NOMO-1 treated with dmso at 0.1 percent for 144 hours (cell line): Measurements from ENCODE around the gene MAP3K3.
A peak's percentile ranks its signal among the peaks of the same experiment; 100 is the strongest.

ENCODE experiments used
- DNase-seq: peaks from one replicate; lab custom pipeline; 2025; ENCODE audit not compliant: unreplicated experiment; lab: John Stamatoyannopoulos, UW

The MAP3K3 gene

DNA sequence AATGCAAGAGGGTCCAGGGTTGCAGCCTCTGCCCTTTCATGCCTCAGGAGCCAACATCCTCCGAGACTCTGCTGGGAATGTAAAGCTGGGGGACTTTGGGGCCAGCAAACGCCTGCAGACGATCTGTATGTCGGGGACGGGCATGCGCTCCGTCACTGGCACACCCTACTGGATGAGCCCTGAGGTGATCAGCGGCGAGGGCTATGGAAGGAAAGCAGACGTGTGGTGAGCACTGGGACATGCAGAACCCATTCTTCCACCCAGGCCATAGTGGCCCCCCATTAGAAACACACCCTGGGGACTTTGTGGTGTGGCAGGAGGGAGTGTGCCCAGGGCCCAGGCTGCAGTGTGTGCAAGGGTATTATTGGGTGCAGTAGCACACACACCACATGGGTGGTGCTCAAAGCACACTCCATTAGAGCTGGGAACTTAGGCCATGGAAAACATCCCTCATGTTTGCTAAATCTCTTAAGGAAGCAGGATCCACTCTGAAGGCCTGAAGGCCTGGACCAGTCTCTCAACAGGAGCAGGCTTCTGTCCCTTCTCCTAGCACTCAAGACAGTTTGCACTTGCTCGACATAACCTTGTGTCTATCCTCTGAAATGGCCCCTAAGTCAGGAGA lies 70.1 kb downstream of the MAP3K3 start:
- no peak for DNase-seq

DNA sequence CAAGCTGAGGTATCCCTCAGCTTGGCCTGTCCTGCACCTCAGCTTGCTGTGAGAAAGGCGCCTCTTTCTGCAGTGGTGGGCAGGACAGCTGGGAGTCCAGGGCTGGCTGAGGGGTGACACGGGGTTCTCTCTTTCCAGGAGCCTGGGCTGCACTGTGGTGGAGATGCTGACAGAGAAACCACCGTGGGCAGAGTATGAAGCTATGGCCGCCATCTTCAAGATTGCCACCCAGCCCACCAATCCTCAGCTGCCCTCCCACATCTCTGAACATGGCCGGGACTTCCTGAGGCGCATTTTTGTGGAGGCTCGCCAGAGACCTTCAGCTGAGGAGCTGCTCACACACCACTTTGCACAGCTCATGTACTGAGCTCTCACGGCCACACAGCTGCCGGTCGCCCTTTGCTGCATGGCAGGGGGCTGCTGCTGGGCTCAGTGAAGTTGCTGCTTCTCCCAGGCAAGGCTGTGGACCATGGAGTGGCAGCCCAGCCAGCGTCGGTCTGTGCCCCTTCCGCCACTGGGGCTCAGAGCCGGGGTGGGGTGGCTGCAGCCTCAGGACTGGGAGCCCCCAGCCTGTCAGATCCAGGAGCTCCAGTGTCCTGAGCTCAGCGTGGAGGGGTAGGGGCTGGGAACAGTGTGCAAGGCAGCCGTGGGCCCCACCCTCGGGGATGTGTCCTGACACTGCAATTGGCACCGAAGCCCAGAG lies 71.3 kb downstream of the MAP3K3 start:
- no peak for DNase-seq

DNA sequence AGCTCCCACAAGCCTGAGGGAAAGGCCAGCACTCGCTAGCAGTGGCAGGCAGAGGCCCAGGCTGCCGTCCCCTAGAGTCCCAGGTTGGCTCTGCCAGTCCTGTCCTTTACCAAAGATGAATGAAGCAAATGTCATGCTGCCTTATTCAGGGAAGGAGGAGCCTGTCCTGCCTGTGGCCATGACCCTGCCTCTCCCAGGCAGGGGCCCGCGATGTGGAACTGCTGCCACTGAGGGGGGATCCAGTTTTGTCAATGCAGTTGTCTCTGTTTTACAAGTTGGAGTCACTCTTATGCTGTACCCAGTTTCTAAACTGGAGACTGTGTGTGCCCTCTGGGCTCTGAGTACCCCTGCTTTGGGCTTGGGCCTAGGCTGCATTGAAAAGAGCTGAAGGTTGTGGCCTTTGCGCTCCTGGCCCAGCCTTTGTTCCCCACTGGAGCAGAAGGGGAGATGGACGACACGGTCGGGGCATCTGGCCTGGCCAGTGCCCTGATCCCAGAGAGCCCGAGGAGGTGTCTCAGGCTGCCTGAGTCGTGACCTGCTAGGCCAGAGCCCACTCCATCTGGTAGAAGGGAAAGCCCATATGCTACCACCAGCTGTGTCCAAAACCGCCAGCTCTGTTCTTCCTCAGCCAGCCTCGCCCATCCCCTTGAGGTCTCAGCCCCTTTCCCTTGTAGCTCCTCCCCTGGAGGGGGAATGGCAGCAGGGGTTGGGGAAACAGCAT lies 72.2 kb downstream of the MAP3K3 start:
- DNase-seq = no peak

DNA sequence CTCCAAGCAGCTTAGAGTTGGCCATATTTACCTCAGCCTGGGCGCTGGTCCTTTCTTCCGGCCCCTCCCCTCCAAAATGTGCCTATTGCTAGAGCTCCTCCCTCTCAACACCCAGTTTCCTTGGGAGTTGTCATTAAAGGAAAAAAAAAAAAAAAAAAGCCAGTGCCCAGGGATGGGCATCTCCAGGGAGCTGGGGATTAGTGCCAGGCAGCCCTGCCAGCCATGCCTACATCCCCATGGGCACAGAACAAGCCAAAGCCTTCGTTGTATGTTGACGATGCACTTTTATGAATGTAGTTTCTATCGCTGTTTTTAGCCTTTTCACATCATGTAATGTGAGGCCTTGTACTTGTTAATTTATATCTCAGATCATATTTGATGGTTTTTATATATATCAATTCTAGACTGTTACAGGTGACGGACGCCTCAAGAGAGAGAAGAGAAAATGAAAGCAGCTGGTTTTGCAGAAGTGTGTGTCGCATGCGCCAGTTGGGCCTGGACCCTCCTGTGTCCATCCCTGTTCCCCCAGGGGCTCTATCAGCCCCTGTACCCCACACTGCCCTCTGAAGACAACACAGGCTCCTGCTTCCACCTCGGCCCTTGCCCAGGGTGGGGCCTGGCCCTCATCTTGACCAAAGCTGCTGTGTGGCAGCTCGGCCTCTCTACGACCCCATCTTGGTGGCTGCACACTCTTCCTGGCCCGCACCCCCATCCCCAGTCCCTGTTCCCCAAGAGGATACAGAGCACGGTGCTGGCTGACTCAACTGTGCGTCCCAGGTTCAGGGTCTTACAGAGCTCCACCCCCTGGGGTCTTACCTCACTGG lies 72.9 kb downstream of the MAP3K3 start:
- DNase-seq = no peak

DNA sequence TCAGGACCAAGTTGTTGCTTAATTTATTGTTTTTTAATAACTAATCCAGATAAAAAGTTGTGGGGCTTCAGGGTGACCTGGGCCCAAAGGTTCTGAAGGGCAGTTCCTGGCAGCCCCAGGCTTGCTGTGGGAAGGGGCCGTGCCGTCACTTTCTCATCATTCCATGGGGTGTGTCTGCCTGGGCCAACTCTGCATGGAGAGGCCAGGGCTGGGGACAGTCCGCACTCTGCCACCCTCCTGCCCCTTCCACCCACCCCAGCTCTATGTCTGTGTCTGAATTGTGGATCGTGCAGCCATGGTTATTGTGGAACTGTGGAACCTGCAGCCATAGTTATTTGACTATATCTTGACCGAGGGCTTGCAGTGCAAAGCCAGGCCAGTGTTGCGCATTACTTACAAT lies 73.7 kb downstream of the MAP3K3 start:
- DNase-seq = no peak

DNA sequence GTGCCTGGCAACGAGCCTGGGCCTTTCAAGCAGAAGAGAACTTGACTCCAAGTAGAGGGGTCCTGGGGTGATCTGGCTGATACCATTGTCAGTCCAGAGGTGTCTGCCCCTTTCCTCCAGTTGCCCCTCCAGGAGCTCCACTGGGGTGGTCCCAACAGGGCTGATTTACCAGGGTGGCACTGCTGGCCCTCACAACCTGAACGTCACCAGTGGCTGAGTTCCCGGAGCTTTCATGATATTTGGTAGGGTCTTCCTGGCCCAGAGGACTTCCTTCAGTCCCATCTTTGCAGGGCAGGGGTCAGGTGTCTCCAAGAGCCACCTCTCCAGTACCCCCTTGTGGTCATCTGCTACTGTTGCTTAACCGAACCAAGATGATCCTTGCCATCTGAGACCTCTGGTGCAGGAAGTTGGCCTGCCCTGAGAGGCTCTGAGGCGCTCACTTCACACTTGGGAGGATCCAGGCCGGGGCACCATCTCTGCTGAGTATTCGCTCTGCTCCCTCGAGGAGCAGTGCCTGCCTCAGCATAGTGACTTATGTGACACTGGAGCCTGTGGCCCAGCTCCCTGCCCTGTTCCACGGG lies 74.3 kb downstream of the MAP3K3 start:
- peak; percentile 31 for DNase-seq

DNA sequence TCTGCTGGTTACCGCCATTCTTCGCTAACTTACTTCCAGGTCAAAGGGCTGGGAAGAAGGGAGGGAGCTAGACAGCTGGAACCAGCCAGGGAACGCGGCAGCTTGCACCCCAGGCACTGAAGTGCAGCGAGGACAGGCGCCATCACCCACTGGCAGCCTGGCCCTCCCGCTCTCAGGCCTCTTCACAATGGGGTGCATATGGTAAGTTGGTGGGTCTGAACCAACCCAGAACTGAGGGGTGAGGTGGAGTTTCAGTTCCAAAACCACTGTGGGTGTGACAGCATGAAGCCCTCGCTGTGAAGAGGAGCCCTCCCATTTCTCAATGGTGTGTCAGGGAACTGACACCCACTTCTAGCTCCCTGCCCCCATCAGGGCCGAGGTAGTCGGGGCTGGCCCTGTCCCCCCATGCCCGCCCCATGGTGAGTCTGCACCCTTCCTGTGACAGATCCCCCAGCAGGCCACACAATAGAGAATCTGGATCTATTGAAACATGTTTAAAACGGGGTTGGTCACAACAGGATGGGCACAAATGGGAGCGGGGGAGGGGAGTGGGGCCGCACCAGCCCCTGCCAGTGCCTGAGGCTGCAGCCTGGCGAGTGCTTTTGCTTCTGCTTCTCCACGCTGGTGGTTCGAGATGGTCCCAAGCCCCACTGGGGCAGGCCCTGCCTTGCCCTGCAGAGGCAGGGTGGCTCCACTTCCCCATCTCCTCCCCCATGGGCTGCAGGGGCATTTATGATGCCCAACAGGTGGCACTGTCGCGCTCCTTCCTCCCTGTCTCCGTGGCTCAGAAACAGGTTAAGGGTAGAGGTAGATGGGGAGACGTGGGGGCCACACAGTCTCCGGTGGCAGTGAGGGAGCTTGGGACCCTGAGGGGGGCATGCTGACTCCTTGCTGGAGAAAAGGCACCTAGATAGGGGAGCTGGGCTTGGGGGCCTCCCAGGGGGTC lies 75.4 kb downstream of the MAP3K3 start:
- peak; percentile 85 for DNase-seq

DNA sequence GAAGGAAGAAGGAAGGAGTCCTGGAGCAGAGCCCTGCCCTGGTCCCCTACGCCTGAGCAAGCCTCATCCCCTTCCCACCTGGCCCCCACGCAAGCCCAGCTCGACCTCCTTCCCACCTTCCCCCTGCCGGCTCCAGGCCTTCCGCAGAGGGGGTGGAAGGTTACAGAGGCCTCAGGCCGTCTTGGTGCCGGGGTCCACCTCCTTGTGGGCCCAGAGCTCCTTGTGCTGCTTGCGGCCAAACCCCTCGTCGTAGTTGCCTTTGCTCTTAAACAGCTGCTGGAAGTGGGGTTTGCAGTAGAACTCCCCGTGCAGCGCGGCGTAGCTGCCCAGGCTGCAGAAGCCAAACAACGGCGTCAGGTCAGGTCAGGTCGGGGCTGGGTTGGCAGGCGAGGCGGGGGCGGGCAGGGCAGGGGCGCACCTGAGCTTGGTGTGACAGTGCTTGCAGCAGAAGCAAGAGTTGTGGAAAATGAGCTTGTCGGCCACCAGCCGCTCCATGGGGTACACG lies 76.2 kb downstream of the MAP3K3 start:
- DNase-seq = no peak

DNA sequence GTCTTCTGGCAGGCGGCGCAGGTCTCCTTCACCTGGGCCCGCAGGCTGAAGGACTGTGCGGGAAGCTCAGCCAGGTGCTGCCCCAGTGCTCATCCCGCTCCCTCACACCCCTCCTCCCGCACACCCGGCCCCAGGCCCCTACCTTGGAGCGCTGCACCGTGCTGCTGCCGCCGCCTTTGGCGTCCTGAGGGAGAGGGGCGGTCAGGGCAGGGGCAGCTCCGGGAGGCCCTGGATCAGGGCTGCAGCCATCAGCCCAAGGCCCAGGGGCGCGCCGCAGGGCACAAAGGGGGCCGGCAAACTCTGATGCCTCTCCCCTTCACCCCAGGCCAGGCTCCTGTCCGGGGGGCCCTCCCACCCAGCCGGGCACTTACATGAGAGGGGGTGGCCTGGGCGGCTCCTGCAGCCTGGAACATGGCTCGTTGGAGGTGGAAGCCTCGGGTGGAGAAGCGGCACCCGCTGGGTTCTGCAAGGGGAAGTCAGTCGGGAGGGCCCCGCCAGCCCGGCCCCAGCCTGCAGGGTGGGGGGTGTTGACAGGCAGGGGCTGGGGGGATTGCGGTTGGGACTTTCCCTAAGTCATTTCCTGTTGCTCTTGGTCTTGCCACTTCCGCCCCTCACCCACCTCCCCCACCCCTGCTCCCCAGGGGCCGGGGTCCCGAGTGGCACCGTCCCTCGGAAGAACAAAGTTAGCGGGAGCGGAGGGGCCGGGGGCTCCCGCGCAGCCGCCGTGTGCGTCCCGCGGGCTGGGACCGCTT lies 76.8 kb downstream of the MAP3K3 start:
- peak; percentile 41 for DNase-seq

DNA sequence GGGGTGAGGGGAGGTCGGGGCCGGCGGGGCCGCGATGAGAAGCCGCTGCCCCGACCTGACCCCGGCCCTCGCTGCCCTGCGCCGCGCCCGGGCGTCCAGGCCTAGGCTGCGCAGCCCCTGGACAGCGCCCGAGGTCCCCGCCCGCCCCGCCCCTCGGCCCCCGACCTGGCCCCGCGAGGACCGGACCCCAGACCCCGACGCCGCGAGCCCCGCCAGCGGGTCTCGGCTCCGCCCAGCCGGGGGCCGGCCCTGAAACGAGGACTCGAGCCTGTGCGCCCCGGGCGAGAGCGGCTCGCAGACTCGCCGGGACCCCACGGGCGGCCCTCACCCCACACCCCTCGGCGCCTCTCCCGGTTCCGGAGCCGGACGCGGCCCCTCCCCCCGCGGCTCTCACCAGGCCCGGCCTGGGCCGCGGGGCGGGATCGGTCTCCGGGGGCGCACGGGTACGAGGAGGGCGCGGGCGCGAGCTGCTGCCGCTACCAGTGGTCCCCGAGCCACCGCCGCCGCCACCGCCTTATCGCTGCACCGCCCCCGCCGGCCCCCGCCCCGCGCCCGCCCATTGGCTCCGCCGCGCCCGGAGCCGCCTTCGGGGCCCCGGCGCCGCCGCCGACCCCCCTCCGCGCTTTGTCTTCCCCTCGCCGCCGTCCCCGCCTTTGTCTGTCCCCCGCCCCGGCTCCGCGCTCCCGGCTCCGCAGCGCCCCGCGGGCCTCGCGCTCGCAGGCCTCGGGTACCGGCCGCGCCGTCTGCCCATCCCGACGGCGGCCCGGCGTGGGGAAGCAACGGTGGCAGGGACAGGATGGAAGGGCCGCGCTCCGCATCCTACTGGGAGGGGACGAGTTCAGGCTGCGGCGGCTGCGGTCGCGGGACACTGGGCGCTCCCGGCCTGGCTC lies 77.7 kb downstream of the MAP3K3 start, which contains the start of gene LIMD2:
Gene LIMD2, minus strand, starts transcription at position 488 of the 890 bp plus-strand sequence. CDS start 827 bp downstream, outside the sequence.
- DNase-seq = no peak

DNA sequence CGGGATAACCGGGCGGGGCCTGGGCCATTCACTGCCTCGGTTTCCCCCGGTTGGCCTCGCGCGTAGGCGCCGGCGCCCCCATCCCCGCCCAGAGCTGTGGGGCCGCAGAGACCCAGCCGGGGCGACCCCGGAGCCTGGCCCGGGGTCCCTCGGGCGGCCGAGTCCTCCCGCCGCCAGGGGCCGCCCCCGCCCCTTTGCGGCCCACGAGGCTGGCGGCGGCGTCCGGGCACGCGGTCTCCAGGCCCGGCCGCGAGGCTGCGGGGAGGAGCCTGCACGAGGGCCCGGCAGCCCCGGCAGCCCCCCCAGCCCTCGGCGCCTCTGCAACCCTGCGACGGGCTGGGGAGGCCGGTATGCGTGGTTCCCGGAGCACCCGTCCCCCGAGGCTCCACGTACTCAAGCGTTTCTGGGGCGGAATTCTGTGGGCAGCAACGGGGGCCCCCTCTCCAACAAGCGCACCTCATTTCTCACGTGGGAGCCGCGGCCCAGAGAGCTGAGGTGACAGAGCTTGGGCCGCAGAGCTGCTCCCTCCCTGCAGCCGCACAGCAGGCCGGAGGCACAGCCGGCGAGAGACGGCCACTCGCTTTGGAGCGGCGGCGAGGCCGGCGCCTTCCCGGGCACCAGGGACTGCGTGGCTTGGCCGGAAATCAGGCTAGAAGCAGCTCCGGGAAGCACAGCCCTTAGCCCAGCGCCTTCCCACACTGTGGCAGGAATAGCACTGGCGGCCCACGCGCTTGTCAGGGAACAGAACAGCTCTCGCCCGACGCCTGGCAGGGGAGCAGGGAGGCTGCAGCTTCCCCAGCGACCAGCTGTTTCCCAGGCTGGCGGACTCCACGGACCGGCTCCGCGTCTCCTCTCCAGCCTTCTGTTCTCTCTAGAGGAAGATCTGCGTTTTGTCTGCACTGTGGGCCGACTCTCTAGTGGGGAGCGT lies 78.6 kb downstream of the MAP3K3 start:
- DNase-seq = no peak

DNA sequence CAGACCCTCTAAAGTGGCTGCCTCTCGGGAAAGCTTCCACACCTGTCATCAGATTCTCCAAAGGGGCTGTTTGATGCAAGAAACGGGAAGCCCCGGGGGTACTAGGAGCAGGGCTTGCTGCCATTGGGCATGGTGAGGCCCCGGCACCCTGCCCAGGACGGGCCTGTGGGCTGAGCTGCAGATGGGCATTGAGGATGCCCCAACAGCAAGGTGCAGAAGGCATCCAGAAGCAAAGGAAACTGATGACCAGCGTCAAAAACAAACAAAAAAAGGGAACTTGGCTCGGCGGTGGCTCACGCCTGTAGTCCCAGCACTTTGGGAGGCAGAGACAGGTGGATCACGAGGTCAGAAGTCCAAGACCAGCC lies 79.2 kb downstream of the MAP3K3 start:
- DNase-seq = no peak

DNA sequence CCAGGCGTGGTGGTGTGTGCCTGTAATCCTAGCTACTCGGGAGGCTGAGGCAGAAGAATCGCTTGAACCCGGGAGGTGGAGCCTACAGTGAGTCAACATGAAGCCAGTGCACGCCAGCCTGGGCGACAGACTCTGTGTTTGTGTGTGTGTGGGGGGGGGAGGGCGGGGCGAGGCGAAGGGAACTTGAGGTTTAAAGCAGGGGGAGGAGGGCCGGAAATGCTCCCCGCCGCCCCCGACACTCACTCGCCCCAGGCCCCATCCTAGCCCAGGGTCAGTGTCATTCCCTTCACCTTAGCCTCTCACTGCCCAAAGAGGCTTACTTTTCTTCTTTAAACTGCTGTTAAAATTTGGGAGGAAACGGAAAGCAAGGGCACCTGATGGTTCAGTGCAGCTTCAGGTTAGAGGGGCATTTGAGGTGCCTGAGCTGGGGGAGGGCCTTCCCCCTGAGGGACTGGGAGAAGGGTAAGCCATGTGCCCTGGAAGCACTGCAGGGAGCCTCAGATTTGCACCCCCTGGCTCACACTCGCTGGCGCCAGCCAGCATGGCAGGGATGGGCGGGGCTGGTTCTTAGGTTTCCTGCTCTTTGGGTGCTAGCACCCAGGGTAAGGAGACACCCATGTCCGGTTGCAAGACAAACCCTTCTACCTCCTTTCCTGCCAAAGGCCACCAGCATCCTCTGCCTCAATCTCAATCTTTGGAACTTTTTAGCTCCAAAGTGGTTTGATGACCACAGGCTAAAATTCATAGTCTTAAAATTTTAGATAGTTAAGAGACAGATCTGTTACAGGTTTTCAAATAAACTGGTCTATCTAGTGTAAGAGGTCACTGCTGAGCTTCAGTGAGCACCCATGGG lies 79.9 kb downstream of the MAP3K3 start:
- DNase-seq = no peak

DNA sequence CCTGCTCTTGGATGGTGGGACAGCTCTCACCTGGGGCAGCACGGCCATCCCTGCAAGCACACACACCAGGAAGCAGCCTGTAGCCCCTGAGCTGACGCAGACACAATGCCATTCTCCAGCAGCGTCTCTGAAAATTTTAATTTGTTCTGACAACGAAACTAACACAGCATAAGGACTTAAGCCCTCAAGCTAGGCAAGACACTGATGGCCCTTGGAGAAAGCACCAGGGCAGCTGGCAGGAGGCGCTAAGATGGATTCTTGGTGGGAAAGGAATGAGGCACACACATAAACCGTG lies 80.5 kb downstream of the MAP3K3 start:
- no peak for DNase-seq

DNA sequence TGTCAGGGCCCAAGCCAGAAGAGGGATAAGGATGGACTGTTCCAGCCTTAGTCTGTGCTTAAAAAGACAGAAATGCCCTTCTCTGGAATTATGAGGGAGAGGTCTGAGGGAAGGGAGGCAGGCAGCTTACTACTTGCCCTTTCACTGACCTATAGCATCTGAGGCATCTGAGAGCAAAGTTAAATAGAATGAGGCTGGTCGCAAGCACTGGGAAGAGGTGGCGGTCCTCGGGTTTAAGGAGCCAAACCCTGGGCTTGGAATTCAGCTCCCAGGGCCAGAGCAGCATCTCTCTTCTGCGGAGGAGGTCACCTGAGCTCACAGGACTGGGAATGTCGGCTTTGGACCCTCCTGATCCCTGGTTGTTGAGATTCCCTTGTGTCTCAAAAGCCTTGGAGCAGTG lies 80.8 kb downstream of the MAP3K3 start:
- DNase-seq = no peak

DNA sequence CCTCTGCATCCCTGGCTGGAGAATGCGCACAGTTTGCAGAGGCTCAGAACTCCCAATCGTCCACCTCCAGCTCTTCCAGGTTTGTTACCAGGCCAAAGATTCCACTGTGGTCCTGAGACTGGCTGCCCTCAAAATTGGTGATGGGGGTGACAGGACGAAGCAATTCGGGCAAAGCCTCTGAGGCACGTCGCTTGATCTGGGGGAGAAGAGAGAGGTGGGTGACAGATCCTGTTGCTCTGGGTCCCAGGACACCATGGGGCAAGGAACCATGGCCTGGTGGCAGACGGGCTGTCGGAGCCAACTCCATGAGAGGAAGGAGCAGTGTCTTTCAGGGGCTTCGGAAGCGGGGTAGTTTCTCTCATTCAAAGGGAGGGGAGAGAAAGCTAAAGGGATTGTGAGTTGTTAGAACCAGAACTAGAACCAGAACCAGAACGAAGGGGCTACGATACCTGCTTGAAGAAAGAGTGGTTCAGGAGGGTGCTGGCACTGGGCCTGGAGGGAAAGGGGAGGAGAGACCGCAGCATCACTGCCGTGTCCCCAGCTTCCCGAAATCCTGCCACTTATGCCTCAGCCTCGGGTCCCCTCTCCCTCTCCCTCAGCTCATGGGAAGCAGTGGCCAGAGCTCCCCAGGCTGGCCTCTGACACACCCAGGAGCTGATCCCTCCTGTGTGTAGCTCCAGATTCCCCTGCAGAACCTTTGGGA lies 81.5 kb downstream of the MAP3K3 start:
- DNase-seq = no peak
